Smooth muscle cell of the brain vasculature (primary cell): Measurements from ENCODE around the gene BCAS4.
"Not testable (repeated sequence)": the region's sequence is repeated elsewhere in the genome, so short reads cannot be mapped to it uniquely, and the experiment has no call there.

Experiments
- DNase-seq: peaks from one replicate; pipeline ENCODE4 v3.0.0-alpha.2; 2012; ENCODE audit warnings: low read depth, low spot score

The BCAS4 gene

GRCh38 chr20:50799176-50799889, 4.5 kb downstream of the BCAS4 start:
- no peak for DNase-seq

GRCh38 chr20:50799890-50800550, 5.2 kb downstream of the BCAS4 start:
- DNase-seq: no peak

GRCh38 chr20:50800986-50801746, 6.3 kb downstream of the BCAS4 start:
- DNase-seq: not testable (repeated sequence)

- DNase-seq: no peak
These were observed 6.9 kb downstream of the BCAS4 start for GRCh38 chr20:50801747-50802125.

GRCh38 chr20:50802289-50802688, 7.4 kb downstream of the BCAS4 start:
- no peak for DNase-seq

GRCh38 chr20:50804437-50805348, 9.8 kb downstream of the BCAS4 start:
- no peak for DNase-seq

- DNase-seq: no peak
These were observed 10.5 kb downstream of the BCAS4 start for GRCh38 chr20:50805349-50805684.

- no peak for DNase-seq
These were observed 11.4 kb downstream of the BCAS4 start for GRCh38 chr20:50806126-50806768.

GRCh38 chr20:50810063-50810462, 15.2 kb downstream of the BCAS4 start:
- DNase-seq: no peak

- no peak for DNase-seq
These were observed 16.0 kb downstream of the BCAS4 start for GRCh38 chr20:50810842-50811241.

GRCh38 chr20:50813101-50813643, 18.3 kb downstream of the BCAS4 start:
- DNase-seq: no peak

GRCh38 chr20:50813801-50814200, 18.9 kb downstream of the BCAS4 start:
- DNase-seq: no peak

GRCh38 chr20:50814438-50815161, 19.7 kb downstream of the BCAS4 start:
- no peak for DNase-seq

- peak; percentile 61 for DNase-seq
These were observed 20.5 kb downstream of the BCAS4 start for GRCh38 chr20:50815162-50815989.

- no peak for DNase-seq
These were observed 22.9 kb downstream of the BCAS4 start for GRCh38 chr20:50817776-50818172.

- DNase-seq: no peak
These were observed 24.5 kb downstream of the BCAS4 start for GRCh38 chr20:50819349-50819748.

GRCh38 chr20:50820515-50821256, 25.8 kb downstream of the BCAS4 start:
- DNase-seq: no peak

GRCh38 chr20:50821257-50821921, 26.5 kb downstream of the BCAS4 start:
- no peak for DNase-seq
